Left renal cortex interstitium (tissue), 4 donors: ENCODE data around the gene NAV2. TPM values are rescaled to one million over a fixed set of nuclear protein-coding genes. Genes with fewer than 3 reads are reported as not detected.

ENCODE experiments used
- DNase-seq, 4 donors: peaks; one replicate each; pipeline ENCODE4 v3.0.0-alpha.2; 2013; ENCODE audit warnings: low read depth in 4 of 4, low spot score in 2 of 4, missing footprints in 1 of 4
- polyA plus RNA-seq, 4 donors: library from polyadenylated mRNA; unstranded; fragments of 120-200 nt; gene quantifications; one replicate each; pipeline ENCODE4 v1.2.1, GENCODE V29; 2013; ENCODE audit not compliant: insufficient read length in 4 of 4

Gene NAV2
- polyA plus RNA-seq, 4 donors: 29.7 to 61.7 (median 39.1) TPM

DNA sequence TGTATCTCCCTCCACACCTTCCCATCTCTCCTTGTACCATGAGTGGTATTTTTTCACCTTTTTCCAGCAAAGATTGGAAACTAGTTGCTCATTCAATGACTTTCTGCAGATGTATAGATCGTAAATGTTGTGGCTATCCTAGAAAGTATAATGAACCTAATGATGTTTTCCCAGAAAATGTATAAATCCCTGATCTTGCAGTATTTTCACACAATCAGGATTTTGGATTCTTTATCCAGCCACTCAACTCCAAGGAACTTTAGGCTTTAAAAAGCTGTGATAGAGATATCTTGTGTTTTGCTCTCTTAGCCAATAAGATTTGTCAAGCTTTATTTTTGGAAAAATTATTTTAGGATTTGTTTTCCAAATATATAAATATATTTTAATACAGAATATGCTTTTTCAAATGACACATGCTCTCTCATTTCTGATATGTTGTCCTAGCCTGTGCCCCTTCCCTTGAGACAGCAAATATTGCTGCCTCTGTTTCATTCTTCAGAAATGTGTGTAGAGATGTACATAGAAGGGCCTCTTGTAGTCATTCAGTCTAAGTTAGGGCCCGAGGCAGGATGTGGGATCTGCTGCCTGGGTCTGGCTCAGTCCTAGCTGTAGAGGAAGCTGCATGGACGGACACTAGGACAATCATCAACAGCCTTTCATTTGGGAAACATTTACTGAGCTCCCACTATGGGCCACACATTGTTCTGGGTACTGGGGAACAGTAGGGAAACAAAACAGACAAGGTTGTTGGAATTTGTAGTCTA lies 62.4 kb downstream of the NAV2 start:
- no peak for DNase-seq

- no peak for DNase-seq
These were observed 63.0 kb downstream of the NAV2 start for GRCh38 chr11:19775622-19776021.

DNA sequence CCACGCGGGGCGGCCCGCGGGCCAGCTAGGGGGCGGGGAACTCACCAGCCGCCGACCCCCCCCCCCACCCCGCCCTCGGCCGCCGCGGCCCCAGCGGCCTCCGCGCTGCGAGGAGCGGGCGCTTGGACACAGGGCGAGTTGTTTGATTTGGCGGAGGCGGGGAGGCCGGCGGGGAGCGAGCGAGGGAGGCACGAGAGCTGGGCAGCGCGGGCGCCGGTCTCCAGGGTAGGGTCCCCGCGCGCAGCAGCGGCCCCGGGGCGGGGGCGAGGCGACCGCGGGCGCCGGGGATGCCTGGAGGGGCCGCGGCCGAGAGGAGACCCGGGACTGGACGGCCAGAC lies 64.4 kb downstream of the NAV2 start:
- no peak for DNase-seq

DNA sequence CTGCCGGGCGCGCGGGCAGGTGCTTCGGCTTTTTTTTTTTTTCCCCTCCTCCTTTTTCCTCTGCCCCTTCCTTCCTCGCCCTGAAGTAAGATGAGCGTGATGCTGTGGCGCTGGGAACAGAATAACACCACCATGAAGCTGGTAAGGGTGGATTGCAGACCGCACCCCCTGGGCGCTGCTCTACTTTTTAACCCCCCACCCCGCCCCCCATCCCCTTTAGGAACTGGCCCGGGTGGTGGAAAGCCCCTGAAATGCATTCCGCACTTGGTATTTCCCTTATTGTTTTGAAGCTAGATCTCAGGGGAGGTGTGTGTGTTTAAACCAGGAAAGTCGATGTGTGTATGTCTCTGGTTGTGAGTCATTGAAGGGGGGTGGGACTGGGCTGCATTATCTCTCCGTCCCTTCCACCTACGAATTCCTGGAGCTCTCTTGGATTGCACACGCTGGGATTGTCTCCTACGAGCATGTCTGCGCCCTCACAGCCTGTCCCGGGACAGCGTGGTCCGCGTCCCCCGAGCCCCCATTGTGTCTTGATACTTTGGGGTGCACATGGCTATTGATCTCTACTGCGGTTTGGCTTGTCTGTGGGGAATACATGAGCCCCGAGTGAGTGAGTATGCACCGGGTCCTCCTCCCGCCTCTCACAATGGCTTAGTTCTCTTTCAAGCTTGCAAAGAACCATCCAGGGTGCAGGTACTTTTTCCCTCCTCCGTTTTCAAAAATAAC lies 64.9 kb downstream of the NAV2 start:
- DNase-seq: no peak

DNA sequence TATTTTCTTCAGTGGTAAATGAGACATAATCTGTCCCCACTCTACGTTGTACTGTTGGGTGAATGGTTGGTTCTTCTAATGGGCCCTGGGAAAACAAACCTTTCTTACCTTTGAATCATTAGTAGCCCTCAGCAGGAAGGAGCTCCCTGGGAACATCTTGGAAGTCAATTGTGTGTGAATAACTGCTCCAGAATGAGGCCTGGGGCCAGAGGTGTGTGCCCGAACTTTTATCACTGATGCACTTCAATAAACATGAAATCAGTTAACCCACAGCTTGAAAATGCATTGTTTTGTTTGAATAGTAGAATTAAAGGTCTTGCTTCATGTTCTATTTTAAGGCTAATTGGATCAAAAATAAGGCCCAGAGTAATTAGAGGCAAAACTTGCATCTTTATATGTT lies 67.1 kb downstream of the NAV2 start:
- DNase-seq: no peak

- no peak for DNase-seq
These were observed 68.7 kb downstream of the NAV2 start for GRCh38 chr11:19781351-19781750.

DNA sequence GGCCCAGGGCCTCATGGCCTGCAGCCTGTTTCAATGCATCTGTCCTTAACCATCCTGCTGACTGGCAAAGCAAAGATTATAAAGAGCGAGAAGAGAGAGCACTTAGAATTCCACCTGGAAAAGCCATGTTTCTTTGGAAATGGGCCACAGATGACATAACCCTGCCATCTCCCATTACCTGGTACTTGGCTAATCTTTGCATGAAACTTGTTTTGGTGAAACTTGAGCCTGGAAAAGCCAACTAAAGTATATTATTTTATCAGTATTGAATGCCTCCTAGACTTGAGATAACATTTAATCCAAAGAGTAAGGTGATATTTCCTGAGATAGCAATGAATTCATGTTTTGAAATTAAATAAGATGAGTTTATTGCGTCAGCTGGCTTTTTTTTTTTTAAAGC lies 72.6 kb downstream of the NAV2 start:
- no peak for DNase-seq

DNA sequence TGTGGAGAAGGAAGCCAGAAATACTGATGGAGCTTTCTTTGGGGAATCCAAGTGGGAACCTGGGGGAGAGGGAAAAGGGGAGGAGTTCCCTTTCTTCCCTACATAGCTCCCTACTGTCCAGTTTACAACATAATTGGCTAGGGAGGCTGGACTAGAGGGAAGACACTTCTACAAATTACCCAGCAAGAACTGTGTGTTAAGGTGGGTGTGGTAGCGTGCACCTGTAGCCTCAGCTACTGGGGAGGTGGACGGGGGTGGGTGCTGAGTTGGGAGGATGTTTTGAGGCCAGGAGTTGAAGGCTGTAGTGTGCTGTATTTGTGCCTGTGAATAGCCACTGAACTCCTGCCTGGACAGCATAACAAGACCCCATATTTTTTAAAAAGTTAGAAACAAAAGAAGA lies 74.0 kb downstream of the NAV2 start:
- no peak for DNase-seq

- no peak for DNase-seq
These were observed 75.8 kb downstream of the NAV2 start for GRCh38 chr11:19788435-19788834.

DNA sequence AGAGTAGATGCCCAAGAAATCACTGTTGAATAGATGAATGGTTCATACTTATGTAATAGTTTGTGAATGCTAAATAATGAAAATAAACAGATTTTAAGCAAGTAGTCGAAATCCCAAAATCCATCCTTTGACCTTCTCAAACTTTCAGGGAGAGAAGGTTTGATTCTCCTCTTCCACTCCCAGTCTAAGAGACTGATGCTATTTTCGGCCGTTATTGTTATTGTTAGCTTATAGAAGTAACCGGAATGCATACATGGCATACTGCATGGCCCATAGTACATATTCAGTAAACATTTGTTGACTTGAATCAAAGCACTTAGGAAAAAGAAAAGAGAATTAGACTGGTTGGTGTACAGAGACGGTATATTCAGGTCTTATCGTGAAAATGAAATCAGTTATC lies 76.6 kb downstream of the NAV2 start:
- no peak for DNase-seq

GRCh38 chr11:19789835-19790710 lies 77.4 kb downstream of the NAV2 start:
- no peak for DNase-seq

DNA sequence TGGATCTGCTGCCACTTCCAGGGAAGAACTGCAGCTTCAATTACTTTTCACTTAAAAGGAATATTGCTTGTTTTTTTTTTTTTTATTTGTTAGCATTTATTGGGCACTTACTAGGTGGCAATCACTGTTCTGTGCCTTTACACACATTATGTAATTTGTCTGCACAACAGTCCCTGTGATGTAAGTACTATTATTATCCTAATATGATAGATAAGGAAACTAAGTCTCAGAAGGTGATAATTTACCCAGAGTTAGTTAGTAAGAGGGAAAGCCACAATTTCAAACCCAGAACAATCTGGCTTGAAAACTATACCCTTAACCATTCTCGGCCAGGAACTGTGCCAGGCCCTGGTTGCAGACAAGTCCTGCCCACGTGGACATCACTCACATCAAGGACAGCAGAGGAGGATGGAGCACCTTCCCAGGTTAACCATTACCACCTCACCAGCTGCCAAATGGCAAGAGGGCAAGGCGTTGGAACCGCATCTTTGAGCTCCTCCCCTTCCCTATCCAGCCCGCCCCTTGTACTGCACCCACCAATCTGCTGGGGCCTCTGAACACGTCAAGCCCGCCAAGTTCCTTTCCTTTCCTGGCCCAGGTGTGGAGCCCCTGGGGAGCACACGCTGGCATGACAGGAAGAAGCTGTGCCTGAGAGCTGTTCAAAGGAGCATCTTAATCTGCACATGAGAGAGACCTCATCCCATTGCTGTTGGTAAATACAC lies 78.4 kb downstream of the NAV2 start:
- DNase-seq: no peak

GRCh38 chr11:19792510-19792909 lies 79.9 kb downstream of the NAV2 start:
- DNase-seq: no peak

GRCh38 chr11:19793326-19793725 lies 80.7 kb downstream of the NAV2 start:
- DNase-seq: no peak

DNA sequence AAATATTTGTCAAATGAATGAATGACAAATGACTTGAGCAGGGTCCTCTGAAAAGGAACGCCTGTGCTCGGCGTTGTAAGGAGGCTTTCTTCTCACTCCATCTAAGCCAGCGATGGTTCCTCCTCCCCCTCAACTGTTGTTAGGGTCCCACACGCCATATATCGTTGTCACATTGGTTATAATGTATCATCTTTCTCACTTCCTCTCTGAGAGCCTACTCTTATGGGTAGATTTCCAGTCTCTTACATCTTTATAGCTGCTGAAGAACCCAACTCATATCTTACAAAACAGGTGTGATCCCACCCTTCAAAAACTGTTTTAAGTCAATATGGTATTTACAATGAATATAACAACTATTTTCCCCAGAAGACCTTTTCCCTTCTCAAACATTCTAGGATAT lies 81.5 kb downstream of the NAV2 start:
- DNase-seq: no peak

GRCh38 chr11:19795082-19795481 lies 82.4 kb downstream of the NAV2 start:
- DNase-seq: no peak

DNA sequence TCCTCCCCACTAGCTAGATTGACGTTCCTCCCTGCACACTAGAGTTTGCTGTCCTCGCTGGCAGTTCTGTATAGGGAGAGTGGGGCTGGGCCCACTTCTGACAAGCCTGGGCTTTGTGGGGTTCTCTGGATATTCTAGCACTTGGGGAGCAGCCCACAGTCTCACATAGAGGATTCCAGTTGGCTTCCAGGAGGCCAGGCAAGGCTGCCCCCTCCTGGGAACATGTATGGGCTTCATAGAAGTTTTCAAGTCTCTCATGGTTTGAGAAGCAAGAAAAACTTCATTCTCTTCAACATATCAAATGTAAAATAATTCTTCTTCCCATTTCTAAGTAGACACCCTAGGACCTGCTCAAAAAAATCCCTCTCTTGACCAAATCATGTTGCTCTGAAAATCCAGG lies 87.5 kb downstream of the NAV2 start:
- no peak for DNase-seq

DNA sequence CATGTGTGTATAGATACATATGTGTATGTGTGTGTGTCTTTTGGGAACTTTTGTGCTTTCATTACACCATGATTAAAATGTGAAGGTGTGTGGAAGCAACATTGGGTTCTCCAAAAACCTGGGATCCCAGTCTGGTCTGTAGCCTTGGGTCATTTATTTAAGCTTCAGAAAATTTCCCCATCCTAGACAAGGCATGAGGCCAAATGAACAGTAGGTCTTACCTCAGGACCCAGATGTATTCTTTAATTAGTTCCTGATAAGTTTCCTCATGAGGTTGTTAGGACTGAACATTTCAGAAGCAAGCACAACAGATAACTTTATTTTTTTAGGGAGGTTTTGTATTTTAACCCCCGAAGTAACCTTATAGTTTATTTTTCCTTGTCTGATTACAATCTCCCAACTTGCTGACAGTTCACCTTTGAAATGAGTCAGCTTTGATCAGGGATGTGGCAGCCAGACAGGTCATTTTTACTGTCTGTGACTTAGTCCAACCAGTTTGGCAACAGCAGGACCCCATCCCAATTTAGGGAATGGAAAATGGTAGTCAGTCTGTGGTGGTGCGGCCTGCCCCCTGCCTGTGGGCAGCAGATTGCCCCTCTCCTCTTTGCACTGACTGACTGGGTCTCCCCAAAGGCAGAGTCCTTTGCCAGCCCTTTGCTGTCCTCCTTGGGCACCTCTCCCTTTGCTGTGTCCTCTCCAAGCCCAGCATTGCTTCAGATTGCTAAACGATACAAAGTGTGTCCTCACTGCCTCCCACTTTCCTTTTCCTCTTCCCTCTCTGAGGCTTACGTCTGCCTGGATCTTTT lies 88.3 kb downstream of the NAV2 start:
- DNase-seq: no peak

- DNase-seq: no peak
These were observed 90.2 kb downstream of the NAV2 start for GRCh38 chr11:19802773-19803293.

DNA sequence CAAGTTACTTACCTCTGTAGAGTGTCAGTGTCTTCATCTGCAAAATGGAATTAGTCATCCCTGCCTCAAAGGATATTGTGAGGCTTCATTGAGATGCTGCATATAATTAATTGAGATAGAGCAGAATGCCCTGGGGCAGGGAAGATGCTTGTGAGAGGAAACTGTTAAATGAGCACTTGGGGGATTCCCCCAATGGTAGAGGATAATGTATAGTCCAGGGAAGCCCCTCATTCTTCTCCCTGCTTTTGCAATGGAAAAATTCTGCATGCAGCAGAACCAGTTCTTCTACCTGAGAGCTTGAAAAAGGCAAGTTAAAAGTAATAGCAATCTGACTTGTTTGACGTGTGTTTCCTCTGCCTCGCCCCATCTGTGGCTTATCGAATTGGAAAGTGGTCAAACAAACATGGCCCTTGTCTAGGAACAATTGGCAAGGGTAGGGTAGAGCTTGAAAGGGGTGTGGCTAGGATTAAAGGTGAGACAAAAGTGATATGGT lies 90.9 kb downstream of the NAV2 start:
- no peak for DNase-seq
